Stomach (tissue), 9 donors: Measurements from ENCODE around the gene ACBD4. TPM values are rescaled to one million over a fixed set of nuclear protein-coding genes. Genes with fewer than 3 reads are reported as not detected.

Experiments used
- DNase-seq, 2 donors: peaks; one replicate each; pipeline versions ENCODE4 v3.0.0 to v3.0.0-alpha.2; 2013 to 2019
- H3K27ac ChIP-seq, 5 donors: fragments of 200-600 bp in 4 of 5; sonication (generic) in 4 of 5; one replicate each; pipeline ENCODE4 v1.5.1; 2013 to 2019; ENCODE audit warnings: mild to moderate bottlenecking in 1 of 5, moderate library complexity in 1 of 5
- H3K27me3 ChIP-seq, 3 donors: fragments of 200-600 bp; sonication (generic); one replicate each; pipeline ENCODE4 v1.5.1; 2017 to 2019; ENCODE audit warnings: mixed run types in 1 of 3
- H3K36me3 ChIP-seq, 4 donors: fragments of 200-600 bp; sonication (generic); 1 replicate in 3 of 4; 2 replicates in 1 of 4; pipeline ENCODE4 v1.5.1; 2016 to 2019
- H3K4me1 ChIP-seq, 4 donors: fragments of 200-600 bp; sonication (generic); one replicate each; pipeline ENCODE4 v1.5.1; 2016 to 2019
- H3K4me3 ChIP-seq, 4 donors: fragments of 200-600 bp; sonication (generic) in 3 of 4; one replicate each; pipeline ENCODE4 v1.5.1; 2016 to 2019; ENCODE audit warnings: mild to moderate bottlenecking in 1 of 4
- H3K9me3 ChIP-seq, 4 donors: fragments of 200-600 bp; sonication (generic); one replicate each; pipeline ENCODE4 v1.5.1; 2016 to 2019
- EP300 ChIP-seq: sonication (generic); formaldehyde crosslinking; IDR thresholded peaks from one replicate; pipeline ENCODE4 v1.6.1; 2017; ENCODE audit warnings: antibody characterized with exemption
- POLR2A ChIP-seq, 4 donors: fragments of 450-650 bp; IDR thresholded peaks; one replicate each; pipeline ENCODE4 v1.6.1; 2016; ENCODE audit warnings: antibody characterized with exemption in 4 of 4, control low read depth in 2 of 4, mild to moderate bottlenecking in 1 of 4, moderate library complexity in 1 of 4
- POLR2AphosphoS5 ChIP-seq, 3 donors: sonication (generic); formaldehyde crosslinking; IDR thresholded peaks; one replicate each; pipeline ENCODE4 v1.6.1; 2016; ENCODE audit warnings: antibody characterized with exemption in 3 of 3
- WGBS, 5 donors: extraction: QIAGEN DNeasy Blood & Tissue Kit in 3 of 5; methylation state at CpG; one replicate each; pipeline versions ENCODE4 v1.1.5 to v1.1.7; 2013 to 2018; 5-methylcytosine and 5-hydroxymethylcytosine counted together
- intact Hi-C: fragments of 100-400 bp; cut with DNase I; formaldehyde crosslinking; loops from one replicate; pipeline ENCODE4 v1.15.1; 2023; ENCODE audit warnings: low total_unique reads
- polyA plus RNA-seq, 3 donors: library from polyadenylated mRNA; stranded (reverse); fragments of 200-250 nt; gene quantifications; one replicate each; pipeline ENCODE4 v1.2.3, GENCODE V29; 2013
- total RNA-seq, 5 donors: library from RNA; depleted of rRNA; stranded (reverse); fragments of >200 nt; gene quantifications; one replicate each; pipeline versions ENCODE4 v1.1.0 to v1.2.3, GENCODE V29; 2014 to 2016
- TF ChIP-seq, protein P1 (sequence below), 7 experiments: fragments of 450-650 bp in 4 of 7; fragments of 200-600 bp in 3 of 7; sonication (generic) in 3 of 7; IDR thresholded peaks; one replicate each; pipeline ENCODE4 v1.5.1; 2016 to 2019; ENCODE audit warnings: antibody characterized with exemption in 7 of 7, control low read depth in 2 of 7, mild to moderate bottlenecking in 1 of 7
- donor health status: healthy with polysubstance abuse.
- donor health status: Bipolar disorder and iron deficiency.
- donor health status: healthy.

The ACBD4 gene
- total and polyA plus RNA-seq, 8 donors, result 4.6 to 24.6 (median 17.1) TPM

GRCh38 chr17:45107293-45108010, 28.0 kb upstream of the ACBD4 start:
- intact Hi-C loops, result loop anchor here (10.0 kb wide), 1 partner anchor 193 kb away; the partner anchor contains the start of gene GFAP
- Histone ChIP-seq H3K27ac (peak overlapping the region in 2 of 5 donors; percentile 9 to 39), H3K36me3 (peaks cover 62 to 88% (median 74%) of the 10 kb centered on the region in 4 donors), H3K27me3 (no peaks in the 10 kb centered on the region), H3K4me3 (no peak overlapping the region), H3K9me3 (no peaks in the 10 kb centered on the region), H3K4me1 (peaks cover 6 to 49% (median 24%) of the 10 kb centered on the region in 4 donors)
- TF ChIP-seq EP300, result no peak
- TF ChIP-seq, protein P1, sequence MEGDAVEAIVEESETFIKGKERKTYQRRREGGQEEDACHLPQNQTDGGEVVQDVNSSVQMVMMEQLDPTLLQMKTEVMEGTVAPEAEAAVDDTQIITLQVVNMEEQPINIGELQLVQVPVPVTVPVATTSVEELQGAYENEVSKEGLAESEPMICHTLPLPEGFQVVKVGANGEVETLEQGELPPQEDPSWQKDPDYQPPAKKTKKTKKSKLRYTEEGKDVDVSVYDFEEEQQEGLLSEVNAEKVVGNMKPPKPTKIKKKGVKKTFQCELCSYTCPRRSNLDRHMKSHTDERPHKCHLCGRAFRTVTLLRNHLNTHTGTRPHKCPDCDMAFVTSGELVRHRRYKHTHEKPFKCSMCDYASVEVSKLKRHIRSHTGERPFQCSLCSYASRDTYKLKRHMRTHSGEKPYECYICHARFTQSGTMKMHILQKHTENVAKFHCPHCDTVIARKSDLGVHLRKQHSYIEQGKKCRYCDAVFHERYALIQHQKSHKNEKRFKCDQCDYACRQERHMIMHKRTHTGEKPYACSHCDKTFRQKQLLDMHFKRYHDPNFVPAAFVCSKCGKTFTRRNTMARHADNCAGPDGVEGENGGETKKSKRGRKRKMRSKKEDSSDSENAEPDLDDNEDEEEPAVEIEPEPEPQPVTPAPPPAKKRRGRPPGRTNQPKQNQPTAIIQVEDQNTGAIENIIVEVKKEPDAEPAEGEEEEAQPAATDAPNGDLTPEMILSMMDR (IDR thresholded peaks at IDR 0.05), result no peak
- TF ChIP-seq POLR2A (IDR thresholded peaks at IDR 0.05), result no peak
- no peak for TF ChIP-seq POLR2AphosphoS5 (IDR thresholded peaks at IDR 0.05)
- DNase-seq, result no peak
- WGBS, 5 donors, result 73 to 85% (median 78%) methylated on average over 8 to 13 of the region's 13 CpGs

DNA sequence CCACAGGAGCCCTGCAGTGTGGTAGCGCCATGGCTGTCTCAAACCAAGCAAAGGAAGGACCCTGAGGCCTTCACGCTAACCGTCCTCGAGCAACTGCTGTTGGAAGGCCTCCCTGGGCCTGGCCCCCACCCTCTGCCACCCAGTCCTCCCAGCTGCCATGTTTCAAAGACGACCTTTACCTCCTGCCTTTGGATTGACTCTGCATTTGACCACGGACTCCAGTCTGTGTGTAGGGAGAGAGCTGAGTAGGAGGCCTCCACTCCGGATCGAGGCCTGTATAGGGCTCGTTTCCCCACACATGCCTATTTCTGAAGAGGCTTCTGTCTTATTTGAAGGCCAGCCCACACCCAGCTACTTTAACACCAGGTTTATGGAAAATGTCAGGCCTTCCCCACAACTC, 27.4 kb upstream of the ACBD4 start:
- no peak overlapping the region for H3K4me3 ChIP-seq
- no peaks in the 10 kb centered on the region for H3K27me3 ChIP-seq
- H3K36me3 ChIP-seq, result peaks cover 62 to 88% (median 74%) of the 10 kb centered on the region in 4 donors
- 52 to 72% (median 67%) methylated on average over 6 to 9 of the region's 9 CpGs for WGBS, 5 donors
- intact Hi-C loops, result loop anchor here (10.0 kb wide), 1 partner anchor 193 kb away; the partner anchor contains the start of gene GFAP
- TF ChIP-seq, protein P1 (IDR thresholded peaks at IDR 0.05), result no peak
- no peak for TF ChIP-seq POLR2AphosphoS5 (IDR thresholded peaks at IDR 0.05)
- H3K27ac ChIP-seq, result peak overlapping the region in 2 of 5 donors; percentile 9 to 39
- H3K9me3 ChIP-seq, result no peaks in the 10 kb centered on the region
- H3K4me1 ChIP-seq, result peaks cover 6 to 49% (median 24%) of the 10 kb centered on the region in 4 donors
- no peak for DNase-seq

DNA sequence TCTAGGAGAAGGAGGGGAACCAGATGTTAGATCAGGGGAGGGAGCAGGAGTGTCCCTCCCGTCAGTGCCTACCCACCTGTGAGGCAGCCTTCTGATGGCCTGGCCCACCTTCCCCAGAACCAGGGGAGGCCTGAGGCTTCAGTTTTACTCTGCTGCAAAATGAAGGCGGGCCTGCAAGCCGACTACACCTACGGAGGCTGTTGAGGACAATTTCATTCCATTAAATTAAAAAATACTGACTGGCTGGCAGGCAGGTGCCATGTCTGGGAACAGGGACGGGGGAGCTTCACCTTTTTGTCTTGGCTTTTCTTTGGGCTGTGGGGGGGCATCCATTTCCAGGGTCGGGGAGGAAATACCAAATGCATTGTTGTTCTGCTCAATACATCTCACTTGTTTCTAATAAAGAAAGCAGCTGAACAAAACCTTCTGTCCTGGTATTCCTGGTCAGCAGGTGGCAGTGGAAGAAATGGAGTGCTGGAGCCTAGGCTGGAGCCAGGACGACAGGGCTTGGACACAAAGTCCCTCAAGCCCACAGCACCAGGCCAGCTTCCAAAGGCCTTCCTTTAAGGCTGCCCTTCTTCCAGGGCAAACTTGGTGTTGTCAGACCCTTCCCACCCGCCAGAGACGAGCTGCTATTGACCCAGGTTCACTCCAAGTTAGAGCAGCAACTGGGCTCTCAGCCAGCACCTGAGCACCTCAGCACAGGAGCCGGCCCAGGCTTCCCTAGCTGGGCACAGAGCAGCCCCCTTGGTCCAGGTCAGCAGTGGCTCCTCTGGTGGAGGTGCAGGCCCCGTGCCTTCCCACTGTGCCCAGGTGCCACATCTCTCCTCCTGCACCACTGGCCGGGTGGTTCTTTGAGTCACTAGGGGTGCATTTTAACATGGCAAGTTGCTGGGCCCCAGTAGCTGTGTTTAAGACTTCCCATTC, 26.6 kb upstream of the ACBD4 start:
- WGBS, 5 donors, result 61 to 70% (median 68%) methylated on average over 8 to 12 of the region's 12 CpGs
- Histone ChIP-seq H3K27ac (peak overlapping the region in 2 of 5 donors; percentile 26 to 39), H3K27me3 (no peaks in the 10 kb centered on the region), H3K4me1 (peaks cover 6 to 49% (median 24%) of the 10 kb centered on the region in 4 donors), H3K9me3 (no peaks in the 10 kb centered on the region), H3K36me3 (peaks cover 54 to 88% (median 74%) of the 10 kb centered on the region in 4 donors), H3K4me3 (no peak overlapping the region)
- DNase-seq, result peak; percentile 35 to 37
- intact Hi-C loops, result loop anchor here (10.0 kb wide), 1 partner anchor 194 kb away; the partner anchor contains the start of gene GFAP
- TF ChIP-seq POLR2A (IDR thresholded peaks at IDR 0.05) (no peak), POLR2AphosphoS5 (IDR thresholded peaks at IDR 0.05) (peak in 1 of 3 donors; percentile 3), EP300 (no peak)
- TF ChIP-seq, protein P1 (IDR thresholded peaks at IDR 0.05), result peak in 1 of 7 experiments; percentile 8
